Non-pigmented ciliary epithelial cell (primary cell): Measurements from ENCODE around the gene IL1RAP.

Experiments used
- DNase-seq: peaks from one replicate; pipeline ENCODE4 v3.0.0-alpha.2; 2010; ENCODE audit warnings: low read depth

IL1RAP gene

GRCh38 chr3:190614226-190615059, 100.6 kb downstream of the IL1RAP start:
- DNase-seq = no peak

DNA sequence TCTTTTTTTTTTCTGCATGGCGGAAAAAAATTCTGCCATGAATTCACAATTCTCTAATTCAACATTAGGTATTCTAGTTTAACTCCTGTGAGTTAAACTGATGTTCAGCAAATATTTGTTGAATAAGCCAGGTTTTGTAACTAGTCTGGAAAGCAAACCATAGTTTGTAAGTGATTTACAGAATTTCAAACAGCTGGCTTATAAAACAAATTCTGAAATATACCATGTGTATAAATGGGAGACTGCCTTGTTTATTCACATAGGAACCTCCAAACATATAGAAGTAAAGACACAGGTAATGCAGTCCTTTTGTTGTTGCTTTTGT, 101.1 kb downstream of the IL1RAP start:
- DNase-seq = no peak

- DNase-seq = no peak
Measured at GRCh38 chr3:190615607-190616006, 101.7 kb downstream of the IL1RAP start.

- DNase-seq = no peak
Measured at GRCh38 chr3:190616637-190617036, 102.8 kb downstream of the IL1RAP start.

DNA sequence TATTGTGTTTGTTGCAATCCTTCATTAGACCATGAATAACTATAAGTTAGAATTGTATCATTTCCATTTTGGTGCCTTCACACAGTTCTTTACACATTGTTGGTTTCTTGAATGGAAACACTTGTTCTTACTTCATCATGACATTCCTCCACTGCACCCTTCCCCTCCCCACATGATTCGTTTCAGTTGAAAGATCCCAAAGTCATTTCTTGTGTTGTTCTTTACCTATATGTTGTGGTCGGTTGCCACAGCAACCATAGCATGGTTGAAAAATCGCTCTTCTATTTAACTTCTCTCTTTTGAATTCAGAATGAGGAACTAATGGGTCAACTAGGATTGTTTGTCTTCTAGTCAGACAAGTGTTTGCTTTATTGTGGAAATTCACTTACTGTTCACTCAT, 103.3 kb downstream of the IL1RAP start:
- no peak for DNase-seq

GRCh38 chr3:190618330-190619030, 104.6 kb downstream of the IL1RAP start:
- DNase-seq = no peak

DNA sequence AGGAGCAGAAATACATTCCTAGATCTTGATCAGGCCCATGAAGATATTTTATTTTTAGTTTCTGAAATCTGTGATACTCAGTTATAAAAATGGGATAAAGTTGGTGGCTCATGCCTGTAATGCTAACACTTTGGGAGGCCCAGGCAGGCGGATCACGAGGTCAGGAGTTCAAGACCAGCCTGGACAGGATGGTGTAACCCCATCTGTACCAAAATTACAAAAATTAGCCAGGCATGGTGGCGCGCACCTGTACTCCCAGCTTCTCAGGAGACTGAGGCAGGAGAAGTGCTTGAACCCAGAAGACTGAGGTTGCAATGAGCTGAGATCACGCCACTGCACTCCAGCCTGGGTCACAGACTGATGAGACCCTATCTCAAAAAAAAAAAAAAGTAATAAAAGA, 105.5 kb downstream of the IL1RAP start:
- DNase-seq = no peak

- no peak for DNase-seq
Measured at GRCh38 chr3:190619761-190620160, 105.9 kb downstream of the IL1RAP start.

- DNase-seq = no peak
Measured at GRCh38 chr3:190620886-190621608, 107.2 kb downstream of the IL1RAP start.

GRCh38 chr3:190621927-190622326, 108.0 kb downstream of the IL1RAP start:
- no peak for DNase-seq

DNA sequence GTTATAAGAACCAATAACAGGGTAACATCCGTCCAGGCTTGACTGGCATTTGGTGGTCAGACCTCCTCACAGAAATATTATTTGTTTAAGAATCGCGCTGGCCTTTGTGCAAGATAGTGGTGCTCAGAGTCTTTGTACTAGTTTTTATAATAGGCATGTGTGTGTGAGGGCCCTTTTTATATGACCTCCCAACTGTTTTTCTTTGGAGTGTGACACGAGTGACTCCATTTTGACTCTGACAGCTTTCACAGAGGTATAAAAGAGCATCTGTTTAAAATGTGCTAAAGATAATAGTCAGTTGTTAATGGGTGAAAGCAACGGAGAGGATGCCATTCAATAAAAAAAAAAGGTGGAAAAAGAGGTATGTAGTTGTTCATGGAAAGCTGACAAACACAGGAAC, 110.4 kb downstream of the IL1RAP start:
- no peak for DNase-seq

- DNase-seq = no peak
Measured at GRCh38 chr3:190626951-190627620, 113.2 kb downstream of the IL1RAP start.

DNA sequence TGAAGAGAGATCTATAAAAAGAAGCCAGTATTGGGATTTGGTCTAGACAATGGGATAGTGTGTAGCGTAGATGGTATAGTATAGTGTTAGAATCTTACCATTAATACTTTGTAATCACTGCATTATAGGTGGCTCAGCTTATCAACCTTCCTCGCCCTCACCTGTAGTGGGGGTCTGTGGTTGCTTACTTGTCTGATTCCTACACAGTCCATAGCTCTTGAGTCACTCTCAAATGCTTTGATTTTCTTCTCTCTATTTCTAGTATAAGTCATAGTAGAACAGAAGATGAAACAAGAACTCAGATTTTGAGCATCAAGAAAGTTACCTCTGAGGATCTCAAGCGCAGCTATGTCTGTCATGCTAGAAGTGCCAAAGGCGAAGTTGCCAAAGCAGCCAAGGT, 115.2 kb downstream of the IL1RAP start:
- no peak for DNase-seq

GRCh38 chr3:190631295-190631694, 117.4 kb downstream of the IL1RAP start:
- no peak for DNase-seq

- no peak for DNase-seq
Measured at GRCh38 chr3:190641564-190641963, 127.7 kb downstream of the IL1RAP start.

- no peak for DNase-seq
Measured at GRCh38 chr3:190642016-190642415, 128.1 kb downstream of the IL1RAP start.

DNA sequence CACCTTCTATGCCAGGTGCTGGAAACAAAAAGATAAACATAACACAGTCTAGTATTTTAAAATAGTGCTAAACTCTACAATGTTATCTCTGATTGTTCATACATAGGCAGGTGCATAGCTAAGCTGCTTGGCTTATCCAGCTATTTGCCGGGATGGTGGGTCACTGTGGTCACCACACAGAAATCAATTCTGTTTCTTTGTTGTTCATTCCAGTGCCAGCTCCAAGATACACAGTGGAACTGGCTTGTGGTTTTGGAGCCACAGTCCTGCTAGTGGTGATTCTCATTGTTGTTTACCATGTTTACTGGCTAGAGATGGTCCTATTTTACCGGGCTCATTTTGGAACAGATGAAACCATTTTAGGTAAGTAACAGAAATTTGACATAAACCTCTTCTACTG, 130.2 kb downstream of the IL1RAP start:
- DNase-seq = no peak

- DNase-seq = peak; percentile 23
Measured at GRCh38 chr3:190644766-190645165, 130.9 kb downstream of the IL1RAP start.

- no peak for DNase-seq
Measured at GRCh38 chr3:190645932-190646460, 132.1 kb downstream of the IL1RAP start.

DNA sequence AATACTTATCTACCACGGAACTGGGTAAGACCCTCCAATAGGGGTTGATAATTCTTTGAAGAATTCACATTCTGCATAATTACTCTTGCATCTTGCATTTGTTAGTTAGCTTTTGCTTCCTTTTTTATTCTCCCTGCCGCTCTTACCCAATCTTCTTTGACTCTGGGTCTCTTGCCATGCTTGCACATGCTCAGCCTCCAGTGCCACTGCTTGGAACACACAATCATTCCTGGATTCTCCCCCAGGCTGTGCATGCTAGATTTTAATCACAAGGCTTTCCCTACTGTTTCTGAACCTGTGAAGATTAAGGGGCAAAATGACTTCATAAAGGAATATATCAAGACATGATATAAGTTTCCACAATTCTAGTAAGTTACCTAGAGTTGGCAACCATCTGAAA, 133.1 kb downstream of the IL1RAP start:
- no peak for DNase-seq

- DNase-seq = no peak
Measured at GRCh38 chr3:190655933-190656332, 142.0 kb downstream of the IL1RAP start.

DNA sequence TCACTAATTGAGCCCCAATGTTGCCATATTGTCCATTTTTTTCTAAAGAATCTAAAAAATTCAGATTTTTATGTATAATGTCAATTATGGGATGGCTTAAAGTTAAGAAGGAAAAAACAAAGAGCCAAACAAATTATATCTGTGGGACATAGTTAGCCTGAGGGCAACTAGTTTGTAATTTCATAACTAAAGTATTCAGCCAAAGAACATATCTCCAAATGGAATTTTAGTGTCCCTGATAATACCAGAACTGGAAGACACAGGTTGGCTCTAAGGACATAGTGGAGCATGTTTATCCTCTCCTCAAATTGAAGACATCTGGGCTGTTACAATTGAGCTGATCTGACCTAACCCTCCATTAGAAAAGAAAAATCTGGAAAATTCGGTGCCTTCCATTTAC, 144.2 kb downstream of the IL1RAP start:
- DNase-seq = no peak
